Hepatocyte (in vitro differentiated cells): ENCODE measurements around the gene EFCAB9.

Experiments
- EZH2 ChIP-seq: fragments of 200-600 bp; sonication (generic); IDR thresholded peaks from 2 replicates; pipeline ENCODE4 v1.6.1; 2016; ENCODE audit warnings: antibody characterized with exemption, mild to moderate bottlenecking, borderline replicate concordance
- TF ChIP-seq, protein P1 (sequence below): fragments of 200-600 bp; sonication (generic); IDR thresholded peaks from 2 replicates; pipeline ENCODE4 v1.5.1; 2016; ENCODE audit warnings: antibody characterized with exemption, mild to moderate bottlenecking; ENCODE audit not compliant: poor library complexity

DNA sequence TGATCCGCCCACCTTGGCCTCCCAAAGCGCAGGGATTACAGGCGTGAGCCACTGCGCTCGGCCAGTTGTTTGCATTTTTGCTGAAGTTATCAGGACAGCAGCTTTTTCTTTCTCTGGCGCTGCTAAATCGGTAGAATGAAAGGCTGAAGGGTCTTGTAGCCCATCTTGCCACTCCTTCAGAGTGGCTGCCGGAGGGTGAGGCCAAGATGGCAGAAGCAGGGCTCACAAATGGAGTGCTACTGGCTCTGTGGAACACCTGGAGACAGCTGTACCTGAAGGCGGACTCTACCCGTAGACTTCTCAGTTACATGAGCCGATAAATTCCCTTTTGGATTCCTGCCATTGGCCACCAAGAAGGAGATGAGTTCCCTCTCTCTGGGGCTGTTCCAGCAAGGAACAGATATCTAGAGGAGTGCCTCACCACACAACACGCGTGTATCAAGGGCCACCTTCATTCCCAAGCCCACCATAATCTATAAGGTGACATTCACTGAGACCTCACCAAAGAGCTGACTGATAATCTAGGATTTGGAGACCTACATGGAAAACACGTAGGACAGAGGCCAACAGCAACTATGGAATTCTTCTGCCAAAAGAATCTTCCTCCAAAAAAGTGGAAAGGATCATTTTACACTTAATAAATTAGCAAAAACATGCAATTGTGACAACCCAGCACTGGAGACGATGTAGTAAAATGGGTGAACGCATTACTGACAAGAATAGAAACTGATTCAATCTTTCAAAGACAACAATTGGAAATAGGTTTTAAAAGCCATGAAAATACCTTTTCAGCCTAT lies 27.7 kb upstream of the EFCAB9 start:
- TF ChIP-seq, protein P1, sequence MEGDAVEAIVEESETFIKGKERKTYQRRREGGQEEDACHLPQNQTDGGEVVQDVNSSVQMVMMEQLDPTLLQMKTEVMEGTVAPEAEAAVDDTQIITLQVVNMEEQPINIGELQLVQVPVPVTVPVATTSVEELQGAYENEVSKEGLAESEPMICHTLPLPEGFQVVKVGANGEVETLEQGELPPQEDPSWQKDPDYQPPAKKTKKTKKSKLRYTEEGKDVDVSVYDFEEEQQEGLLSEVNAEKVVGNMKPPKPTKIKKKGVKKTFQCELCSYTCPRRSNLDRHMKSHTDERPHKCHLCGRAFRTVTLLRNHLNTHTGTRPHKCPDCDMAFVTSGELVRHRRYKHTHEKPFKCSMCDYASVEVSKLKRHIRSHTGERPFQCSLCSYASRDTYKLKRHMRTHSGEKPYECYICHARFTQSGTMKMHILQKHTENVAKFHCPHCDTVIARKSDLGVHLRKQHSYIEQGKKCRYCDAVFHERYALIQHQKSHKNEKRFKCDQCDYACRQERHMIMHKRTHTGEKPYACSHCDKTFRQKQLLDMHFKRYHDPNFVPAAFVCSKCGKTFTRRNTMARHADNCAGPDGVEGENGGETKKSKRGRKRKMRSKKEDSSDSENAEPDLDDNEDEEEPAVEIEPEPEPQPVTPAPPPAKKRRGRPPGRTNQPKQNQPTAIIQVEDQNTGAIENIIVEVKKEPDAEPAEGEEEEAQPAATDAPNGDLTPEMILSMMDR: no peak
- no peak for TF ChIP-seq EZH2
